HG03135 (cell line): ENCODE measurements around the gene BSPH1.
"Not testable (repeated sequence)": the region's sequence is repeated elsewhere in the genome, so short reads cannot be mapped to it uniquely, and the experiment has no call there.

Experiments
- ATAC-seq: cut with Tn5 transposase; IDR thresholded peaks from one replicate; pipeline ENCODE4 v1.9.1; 2021; ENCODE audit warnings: mild to moderate bottlenecking, moderate library complexity; ENCODE audit not compliant: unreplicated experiment

BSPH1 gene

DNA sequence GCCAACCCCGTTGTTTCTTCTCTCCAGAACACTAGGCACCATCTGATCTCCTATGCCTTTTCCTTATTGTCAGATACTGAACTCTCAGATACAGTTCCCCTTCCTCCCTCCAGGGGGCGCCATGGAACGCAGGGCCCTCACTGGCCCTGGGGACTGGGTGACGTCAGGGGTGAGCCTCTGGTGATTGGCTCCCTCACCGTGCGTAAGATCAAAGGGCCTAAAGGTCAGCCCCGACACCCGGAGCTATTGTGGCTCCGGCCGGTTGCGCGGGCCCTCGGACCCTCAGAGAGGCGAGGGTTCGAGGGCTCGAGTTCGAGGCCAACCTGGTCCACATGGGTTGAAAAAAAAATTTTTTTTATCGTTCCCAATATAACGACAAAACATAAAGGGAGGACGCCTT is 63.4 kb downstream of the BSPH1 start:
- ATAC-seq, result not testable (repeated sequence)

GRCh38 chr19:47920107-47920506 is 71.9 kb downstream of the BSPH1 start:
- ATAC-seq, result not testable (repeated sequence)
